ENCODE measurements around the gene OLFM2. TPM values are rescaled to one million over a fixed set of nuclear protein-coding genes. Genes with fewer than 3 reads are reported as not detected.

The OLFM2 gene
- 10 to 100 TPM; 19.3 to 55.9 (median 32.7) TPM for polyA plus RNA-seq (ENCODE audit: insufficient read length in 10 of 10)
- long read RNA-seq, donor 1, transcript OLFM2-205 (6 exons, 1,226 nt), result major isoform, 7 of 13 reads
- long read RNA-seq, donor 1, transcript OLFM2-201 (6 exons, 2,019 nt), result minor isoform, 6 of 13 reads
- long read RNA-seq, donor 1, partial matches to known transcripts, result 0 of 13 reads
- long read RNA-seq, donor 1, other reads (novel, unspliced or antisense), result 0 of 13 reads
- long read RNA-seq, donor 2, transcript OLFM2-201 (6 exons, 2,019 nt), result major isoform, 7 of 8 reads
- long read RNA-seq, donor 2, partial matches to known transcripts, result 0 of 8 reads
- long read RNA-seq, donor 2, other reads (novel, unspliced or antisense), result 0 of 8 reads
- long read RNA-seq, donor 3, result 0 reads
- long read RNA-seq, donor 4, partial matches to known transcripts, result 0 of 5 reads
- long read RNA-seq, donor 4, other reads (novel, unspliced or antisense), result 0 of 5 reads
- long read RNA-seq, donor 5, transcript OLFM2-201 (6 exons, 2,019 nt), result major isoform, 7 of 17 reads
- long read RNA-seq, donor 5, partial matches to known transcripts, result 7 of 17 reads
- long read RNA-seq, donor 5, other reads (novel, unspliced or antisense), result 0 of 17 reads
- long read RNA-seq, donor 6, transcript OLFM2-201 (6 exons, 2,019 nt), result major isoform, 16 of 16 reads
- long read RNA-seq, donor 6, partial matches to known transcripts, result 0 of 16 reads
- long read RNA-seq, donor 6, other reads (novel, unspliced or antisense), result 0 of 16 reads
- long read RNA-seq, donor 7, transcript OLFM2-201 (6 exons, 2,019 nt), result major isoform, 5 of 8 reads
- long read RNA-seq, donor 7, partial matches to known transcripts, result 0 of 8 reads
- long read RNA-seq, donor 7, other reads (novel, unspliced or antisense), result 0 of 8 reads
- long read RNA-seq, donor 8, transcript OLFM2-201 (6 exons, 2,019 nt), result major isoform, 6 of 7 reads
- long read RNA-seq, donor 8, partial matches to known transcripts, result 0 of 7 reads
- long read RNA-seq, donor 8, other reads (novel, unspliced or antisense), result 0 of 7 reads
- long read RNA-seq, donor 9, partial matches to known transcripts, result 0 of 2 reads
- long read RNA-seq, donor 9, other reads (novel, unspliced or antisense), result 0 of 2 reads

GRCh38 chr19:9936326-9937000 lies at the start of gene OLFM2:
OLFM2 (minus strand) TSS chr19:9936515; CDS start chr19:9936366, 149 bp downstream.
- peak in 1 of 3 donors; percentile 61 for DNase-seq

GRCh38 chr19:9981406-9982260 lies 45.3 kb upstream of the OLFM2 start:
- DNase-seq, result no peak

GRCh38 chr19:9972103-9972502 lies 35.8 kb upstream of the OLFM2 start:
- no peak for DNase-seq

DNA sequence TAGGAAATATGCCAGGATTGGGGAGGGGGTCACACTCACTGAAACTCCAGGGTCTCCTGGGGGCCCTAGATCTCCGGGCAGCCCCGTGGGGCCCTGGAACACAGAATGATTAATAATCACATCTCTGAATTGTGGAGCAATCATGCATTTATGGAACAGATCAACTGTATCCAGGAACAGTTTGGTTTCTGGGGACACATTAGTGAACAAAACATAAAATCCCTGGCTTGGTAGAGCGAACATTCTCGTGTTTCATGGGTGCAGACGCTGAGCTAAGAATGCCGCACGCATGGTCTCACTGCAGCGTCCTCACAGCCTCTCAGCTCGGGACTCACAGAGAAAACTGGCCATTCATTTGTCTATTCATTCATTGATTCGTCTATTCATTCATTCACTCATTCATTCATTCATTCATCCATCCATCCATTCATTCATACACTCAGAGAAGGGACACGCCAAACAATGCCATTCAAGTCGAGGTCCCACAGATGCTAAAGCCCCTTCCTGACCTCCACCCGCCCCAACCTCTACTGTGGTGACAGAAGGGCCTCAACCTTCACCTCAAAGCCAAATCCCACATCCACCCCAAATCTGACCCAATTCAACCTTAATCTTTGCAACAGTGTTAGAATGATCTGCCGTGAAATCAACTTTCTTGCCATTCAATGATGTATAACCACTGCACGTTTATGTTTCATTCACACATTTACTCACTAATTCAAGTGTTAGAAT lies 35.0 kb upstream of the OLFM2 start:
- DNase-seq, result peak in 1 of 3 donors; percentile 75

GRCh38 chr19:9970481-9970880 lies 34.2 kb upstream of the OLFM2 start:
- no peak for DNase-seq

GRCh38 chr19:9969688-9969975 lies 33.3 kb upstream of the OLFM2 start:
- DNase-seq, result no peak

DNA sequence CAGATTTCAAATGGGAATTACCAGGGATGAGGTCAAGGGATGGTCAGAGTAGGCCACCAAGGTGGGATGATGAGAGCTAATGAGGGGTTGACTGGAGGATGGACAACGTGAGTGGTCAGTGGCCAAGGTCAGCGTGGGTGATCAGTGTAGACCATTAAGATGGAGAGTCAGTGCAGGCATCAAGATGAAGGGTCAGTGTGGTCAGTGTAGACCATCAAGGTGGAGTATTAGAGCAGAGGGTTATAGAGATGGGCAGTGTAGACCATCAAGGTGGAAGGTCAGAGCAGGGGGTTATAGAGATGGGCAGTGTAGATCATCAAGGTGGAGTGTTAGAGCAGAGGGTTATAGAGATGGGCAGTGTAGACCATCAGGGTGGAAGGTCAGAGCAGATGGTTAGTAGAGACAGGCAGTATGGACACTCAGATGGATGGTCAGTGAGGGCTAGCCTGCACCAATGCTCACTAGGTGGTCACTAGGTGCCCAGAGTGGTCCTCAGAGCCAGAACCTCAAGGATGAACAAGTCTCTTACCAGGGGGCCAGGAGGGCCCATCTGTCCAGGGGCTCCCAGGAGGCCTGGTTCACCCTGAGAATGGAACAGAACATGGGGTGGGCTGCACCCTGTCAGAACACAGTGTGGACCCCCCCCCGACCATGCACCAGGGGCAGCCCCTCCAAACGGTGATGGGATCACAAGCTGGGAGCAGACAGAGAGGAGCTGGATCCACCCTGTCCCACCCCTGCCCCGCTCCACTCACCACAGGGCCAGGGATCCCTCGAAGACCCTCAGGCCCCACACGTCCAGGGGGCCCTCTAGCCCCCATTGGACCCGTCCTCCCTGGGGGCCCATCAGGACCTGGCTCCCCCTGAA lies 32.7 kb upstream of the OLFM2 start:
- no peak for DNase-seq

- peak in 1 of 3 donors; percentile 32 for DNase-seq
Measured at GRCh38 chr19:9967326-9967725, 31.0 kb upstream of the OLFM2 start.

DNA sequence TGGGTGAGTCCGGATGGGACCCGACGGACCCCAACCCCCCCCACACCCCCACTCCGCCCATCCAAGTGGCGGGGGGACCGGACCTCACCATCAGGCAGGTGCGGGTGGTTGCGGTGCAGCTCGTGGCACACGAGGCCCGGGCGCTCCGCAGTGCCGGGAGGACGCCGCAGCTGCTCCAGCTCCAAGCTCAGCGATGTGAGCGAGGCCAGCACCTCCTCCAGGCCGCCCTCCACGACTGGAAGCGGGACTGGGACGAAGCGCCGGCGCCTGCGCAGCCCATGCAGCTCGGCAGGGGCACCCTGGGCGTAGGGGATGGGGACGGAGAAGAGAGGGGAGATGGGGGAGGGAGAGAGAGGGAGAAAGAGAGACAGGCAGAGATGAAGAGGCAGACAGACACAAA lies 30.1 kb upstream of the OLFM2 start:
- no peak for DNase-seq

DNA sequence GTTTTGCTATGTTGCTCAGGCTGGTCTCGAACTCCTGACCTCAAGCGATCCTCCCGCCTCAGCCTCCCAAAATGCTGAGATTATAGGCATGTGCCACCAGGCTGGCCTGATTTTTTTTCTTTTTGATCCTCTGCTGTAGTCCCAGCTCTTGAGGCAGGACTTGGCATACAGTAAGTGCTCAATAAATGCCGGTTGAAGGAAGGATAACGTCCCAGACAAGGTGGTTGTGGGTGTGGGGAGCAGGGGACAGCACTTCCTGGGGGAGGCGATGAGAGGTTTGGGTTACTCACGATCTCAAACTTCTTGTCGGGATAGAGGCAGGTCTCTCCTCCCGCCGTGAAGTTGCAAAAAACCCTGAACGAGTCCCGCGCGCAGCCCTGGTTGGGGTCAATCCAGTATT lies 29.7 kb upstream of the OLFM2 start:
- no peak for DNase-seq

- DNase-seq, result no peak
Measured at GRCh38 chr19:9962623-9963290, 26.4 kb upstream of the OLFM2 start.

DNA sequence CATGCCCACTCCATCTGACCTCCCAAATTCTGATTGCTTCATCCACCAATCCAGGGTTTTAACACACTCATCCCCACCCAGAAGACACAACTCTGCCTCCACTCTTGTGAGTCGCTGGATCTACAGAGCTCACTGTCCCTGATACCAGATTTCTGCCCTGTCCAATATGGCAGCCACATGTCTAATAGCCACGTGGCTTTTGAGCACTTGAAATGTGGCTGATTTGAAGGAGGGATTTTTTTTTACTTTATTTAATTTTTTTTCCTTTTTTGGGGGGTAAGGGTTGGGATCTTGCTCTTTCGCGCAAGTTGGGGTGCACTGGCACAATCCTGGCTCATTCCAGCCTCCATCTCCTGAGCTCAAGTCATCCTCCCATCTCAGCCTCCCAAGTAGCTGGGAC lies 24.8 kb upstream of the OLFM2 start:
- no peak for DNase-seq

DNA sequence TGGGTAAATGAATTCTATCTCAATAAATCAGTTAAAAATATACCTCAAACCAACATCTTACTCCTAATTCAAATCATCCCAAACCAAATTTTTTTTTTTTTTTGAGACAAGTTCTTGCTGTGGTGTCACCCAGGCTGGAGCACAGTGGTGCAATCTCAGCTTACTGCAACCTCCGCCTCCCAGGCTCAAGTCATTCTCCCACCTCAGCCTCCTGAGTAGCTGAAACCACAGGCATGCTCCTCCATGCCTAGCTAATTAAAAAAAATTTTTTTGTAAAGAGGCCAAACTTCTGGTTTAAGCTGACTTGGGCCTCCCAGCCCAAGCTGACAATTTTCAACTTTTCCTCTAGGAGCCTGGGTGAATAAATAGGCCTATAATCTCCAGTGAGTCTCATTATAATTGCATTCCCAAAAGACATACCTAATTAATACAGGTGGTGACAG lies 22.1 kb upstream of the OLFM2 start:
- peak in 1 of 3 donors; percentile 83 for DNase-seq

- DNase-seq, result no peak
Measured at GRCh38 chr19:9956956-9957355, 20.6 kb upstream of the OLFM2 start.

GRCh38 chr19:9953802-9954542 lies 17.7 kb upstream of the OLFM2 start:
- no peak for DNase-seq

DNA sequence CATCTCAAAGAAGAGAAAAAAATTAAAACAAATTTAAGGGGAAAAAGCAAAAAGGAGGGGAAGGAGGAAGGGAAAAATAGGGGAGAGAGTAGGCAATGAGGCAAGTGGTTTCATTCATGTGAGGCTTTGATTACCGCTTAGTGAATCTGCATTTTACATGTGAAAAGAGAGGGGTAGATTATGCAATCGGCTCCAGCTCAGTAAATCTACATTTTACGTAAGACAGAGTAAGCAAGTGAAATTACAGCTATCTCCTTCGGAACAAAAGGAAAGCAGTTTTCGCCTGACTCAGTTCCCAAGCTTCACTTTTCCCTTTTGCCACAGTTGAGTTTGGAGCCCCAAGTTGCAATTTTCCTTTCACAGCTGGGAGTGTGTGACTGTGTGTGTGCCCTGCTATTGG lies 16.0 kb upstream of the OLFM2 start:
- DNase-seq, result no peak

DNA sequence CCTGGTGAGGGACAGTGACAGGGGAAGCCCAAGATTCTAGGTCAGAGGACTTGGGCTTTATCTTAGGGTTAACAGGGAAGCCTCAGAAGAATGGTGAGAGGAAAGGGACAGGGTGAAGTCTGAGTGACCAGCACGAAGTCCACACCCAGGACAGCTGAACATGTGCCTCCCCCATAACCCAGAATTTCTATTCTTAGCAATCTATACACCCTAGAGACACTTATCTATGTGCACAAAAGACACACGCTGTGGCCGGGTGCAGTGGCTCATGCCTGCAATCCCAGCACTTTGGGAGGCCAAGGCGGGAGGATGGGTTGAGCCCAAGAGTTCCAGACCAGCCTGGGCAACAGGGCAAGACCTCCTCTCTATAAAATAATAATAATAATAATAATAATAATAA lies 11.1 kb upstream of the OLFM2 start:
- DNase-seq, result peak in 1 of 3 donors; percentile 20
